HG03045 (cell line): ENCODE results near the gene MYRIP.
"Not testable (repeated sequence)": the region's sequence is repeated elsewhere in the genome, so short reads cannot be mapped to it uniquely, and the experiment has no call there.

ENCODE experiments used
- ATAC-seq: cut with Tn5 transposase; IDR thresholded peaks from one replicate; pipeline ENCODE4 v1.9.1; 2021; ENCODE audit warnings: mild to moderate bottlenecking, moderate library complexity; ENCODE audit not compliant: unreplicated experiment

The MYRIP gene

DNA sequence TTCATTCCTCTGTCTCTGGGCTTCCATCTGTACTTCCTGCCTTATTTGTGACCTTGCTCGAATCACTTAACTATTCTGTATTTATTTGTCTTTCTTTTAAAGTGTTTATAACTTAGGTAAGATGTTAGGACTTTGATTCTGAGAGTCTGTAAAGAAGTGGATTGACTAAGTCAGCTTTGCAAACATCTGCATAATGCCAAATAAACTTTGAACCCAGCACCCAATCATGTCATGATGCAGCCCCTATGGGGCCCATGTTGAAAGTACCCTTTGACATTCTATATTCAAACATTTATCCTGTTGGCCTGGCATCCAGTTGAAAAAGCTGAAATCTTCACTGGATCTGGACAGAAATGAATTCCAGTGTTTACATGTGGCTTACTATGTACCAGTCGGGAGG lies 3.8 kb upstream of the MYRIP start:
- no peak for ATAC-seq

DNA sequence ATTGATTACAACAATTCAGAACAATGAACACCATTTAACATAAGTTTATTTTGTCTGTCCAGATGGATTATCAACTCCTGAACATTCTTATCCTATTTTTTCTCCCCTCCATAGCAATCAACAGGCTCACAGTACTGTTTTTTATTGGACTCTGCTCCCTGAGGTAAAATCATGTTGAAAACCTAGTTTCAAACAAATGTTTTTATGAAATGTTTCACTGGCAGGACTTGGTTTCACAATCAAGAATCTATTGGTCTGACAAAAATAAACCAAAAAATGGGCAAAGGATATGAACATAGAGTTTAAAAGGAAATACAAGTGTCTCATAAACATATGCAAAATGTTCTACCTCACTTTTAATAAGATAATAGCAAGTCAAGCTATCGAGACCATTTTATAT lies 2.6 kb upstream of the MYRIP start:
- ATAC-seq = no peak

DNA sequence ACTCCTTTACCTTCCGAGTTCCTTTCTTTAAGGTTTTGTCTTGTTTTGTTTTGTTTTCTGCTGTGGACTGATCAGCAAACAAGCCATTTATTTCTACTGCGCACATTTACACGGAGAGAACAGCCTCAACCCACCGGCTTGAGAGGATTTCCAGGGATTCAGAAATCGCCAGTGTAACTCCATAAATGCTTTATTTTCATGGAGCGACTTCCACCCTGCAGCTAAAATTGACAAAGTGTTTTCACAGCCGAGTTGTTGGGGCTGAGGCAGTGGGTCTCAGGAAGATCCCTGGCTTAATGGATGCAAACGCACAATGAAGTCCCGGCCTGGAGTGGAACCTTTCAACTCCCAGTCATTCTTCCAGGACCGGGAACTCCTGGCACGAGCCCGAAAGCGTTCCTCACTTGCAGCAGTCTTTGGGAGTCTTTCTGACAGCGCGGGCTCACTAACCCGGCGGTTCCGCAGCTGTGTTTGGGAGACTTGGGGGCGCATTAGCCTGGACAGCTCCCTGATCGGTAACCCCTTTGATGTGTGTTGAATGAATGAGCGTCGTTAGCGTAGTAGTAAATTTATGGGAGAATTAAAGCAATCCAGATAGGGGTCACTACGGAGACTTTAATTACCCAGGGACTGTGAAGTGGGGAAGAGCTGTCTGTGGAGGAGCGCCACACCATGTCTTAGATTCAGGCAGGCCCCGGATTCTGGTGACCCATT lies 785 bp upstream of the MYRIP start:
- ATAC-seq = no peak

DNA sequence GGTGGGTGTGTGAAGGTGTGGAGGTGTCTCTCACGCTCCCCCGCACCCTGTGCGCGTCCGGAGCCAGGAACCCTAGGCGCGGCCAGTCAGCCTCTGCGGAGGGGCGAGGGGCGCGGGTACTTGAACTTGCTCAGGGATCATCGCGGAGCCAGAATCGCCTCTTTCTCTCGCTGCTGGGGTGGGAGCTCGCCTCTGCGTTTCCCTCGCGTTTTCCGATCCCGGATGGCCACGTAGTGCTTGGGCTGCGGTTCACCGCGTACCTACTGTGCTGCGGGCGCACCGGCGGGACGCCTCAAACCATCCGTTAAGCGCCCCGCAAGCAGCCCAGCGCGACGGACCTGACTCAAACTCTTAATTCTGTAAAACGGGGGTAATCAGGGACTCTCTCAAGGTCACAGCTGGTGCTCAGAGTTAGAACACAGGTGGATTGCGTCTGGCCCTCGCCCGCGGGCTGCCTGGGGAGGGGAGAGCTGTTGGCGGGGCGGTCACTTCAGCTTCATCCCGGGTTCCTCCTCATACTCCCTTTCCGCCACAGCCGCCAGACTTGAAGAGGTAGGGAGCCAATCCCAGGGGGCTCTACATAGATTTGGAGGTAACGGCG lies 686 bp downstream of the MYRIP start:
- peak; percentile 17 for ATAC-seq

DNA sequence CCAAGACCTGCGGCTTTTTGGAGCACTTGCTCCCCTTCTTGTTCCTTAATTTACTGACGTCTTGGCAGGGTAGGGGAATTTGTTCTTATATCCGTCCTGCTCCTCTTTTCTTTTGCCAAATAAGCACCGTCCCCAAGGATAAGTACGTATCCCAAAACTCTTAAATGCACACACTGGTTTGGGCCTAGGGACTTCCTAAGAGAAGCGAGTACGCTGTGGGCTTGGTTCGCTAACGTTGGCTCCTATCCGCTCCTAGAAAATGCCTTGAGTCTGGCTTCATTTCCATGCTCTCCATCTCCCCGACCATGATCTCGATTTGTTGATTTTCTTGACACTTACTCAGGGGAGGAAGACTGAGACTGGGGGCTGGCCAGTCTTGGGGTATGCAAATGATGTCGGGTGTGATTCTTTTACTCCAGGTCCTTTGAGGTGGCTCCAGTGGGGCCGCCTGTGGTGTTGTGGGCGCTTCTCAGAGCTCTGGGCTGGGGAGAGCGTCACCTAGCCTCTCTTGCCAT lies 1.3 kb downstream of the MYRIP start:
- ATAC-seq = no peak

DNA sequence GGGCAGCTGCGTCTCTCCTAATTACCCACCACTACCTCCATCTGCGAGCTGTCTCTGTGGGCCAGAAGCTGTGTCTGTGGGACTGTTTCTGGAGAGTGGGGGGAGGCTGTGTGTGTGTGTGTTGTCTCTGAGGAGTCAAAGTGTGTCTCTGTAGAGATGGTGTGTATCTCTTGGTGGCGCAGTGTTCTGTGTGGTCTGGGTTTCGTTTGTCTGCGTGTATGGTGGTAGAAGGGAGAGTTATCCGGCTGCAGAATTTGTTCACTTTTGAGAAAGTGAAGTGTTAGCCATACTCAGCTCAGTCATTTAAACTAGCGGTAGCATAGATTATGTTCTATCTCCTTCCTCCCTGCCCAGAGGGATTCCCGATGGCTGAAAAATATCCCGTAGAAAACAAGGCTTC lies 2.2 kb downstream of the MYRIP start:
- ATAC-seq = no peak

DNA sequence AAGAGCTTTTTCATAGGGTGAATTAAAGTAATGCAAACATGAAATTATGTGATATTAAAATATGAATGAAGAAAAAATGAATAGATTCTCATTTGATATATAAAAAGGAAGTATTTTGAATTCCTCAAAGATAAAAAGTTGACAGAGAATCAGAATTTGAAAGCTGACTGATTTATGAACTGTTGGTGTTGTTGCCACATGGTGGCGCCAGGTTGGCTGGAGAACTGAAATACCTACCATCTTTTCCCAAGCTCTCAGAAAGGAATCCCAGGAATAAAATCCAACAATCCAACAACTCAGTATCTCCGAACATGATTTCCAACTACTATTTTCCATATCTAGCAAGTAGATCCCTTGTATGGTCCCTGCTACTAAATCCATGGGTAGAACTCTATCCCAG lies 3.1 kb downstream of the MYRIP start:
- ATAC-seq = no peak

DNA sequence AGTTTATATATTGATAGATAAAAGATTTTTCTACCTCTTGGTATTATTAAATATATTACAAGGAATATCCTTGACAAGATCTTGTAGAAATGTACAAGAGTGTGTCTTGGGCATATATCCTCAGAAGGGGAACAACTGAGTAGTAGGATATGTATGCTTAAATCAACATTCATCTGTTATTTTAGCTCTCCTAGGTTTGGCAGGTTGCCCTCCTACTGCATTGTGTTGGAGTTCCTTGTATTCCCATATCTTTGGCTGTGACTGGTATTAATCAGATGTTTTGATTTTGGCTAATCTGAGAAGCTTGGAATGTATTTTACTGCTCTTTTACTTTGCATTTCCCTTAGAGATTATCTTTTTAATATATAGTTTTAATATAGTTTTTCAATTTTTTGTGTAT lies 4.6 kb downstream of the MYRIP start:
- ATAC-seq = no peak

DNA sequence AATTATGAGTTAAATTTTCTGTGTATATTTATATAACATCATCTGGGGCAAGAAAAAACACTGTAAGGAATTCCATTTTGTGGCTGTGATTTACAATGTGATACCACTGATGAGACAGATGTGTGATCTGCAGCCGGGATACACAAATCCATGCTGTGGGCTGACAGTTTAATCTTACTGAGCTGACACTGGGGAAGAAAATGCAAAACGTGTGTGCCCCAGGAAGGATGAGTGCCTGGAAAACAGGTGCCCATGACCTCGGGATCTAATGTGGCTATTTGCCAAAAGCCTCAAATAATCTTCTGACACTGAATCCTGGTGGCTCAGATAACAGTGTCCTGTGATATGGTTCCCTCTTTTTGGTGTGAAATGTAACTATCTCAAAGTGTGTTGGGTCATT lies 10.5 kb downstream of the MYRIP start:
- ATAC-seq = no peak

DNA sequence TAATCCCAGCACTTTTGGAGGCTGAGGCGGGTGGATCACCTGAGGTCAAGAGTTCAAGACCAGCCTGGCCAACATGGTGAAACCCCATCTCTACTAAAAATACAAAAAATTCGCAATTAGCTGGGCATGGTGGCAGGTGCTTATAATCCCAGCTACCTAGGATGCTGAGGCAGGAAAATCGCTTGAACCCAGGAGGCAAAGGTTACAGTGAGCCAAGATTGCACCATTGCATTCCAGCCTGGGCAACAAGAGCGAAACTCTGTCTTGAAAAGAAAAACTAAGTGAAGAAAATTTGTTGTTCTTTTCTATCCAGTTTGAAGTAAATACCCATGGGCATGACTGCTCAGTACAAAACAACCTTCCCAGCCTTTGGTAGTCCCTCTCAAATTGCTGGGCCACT lies 24.4 kb downstream of the MYRIP start:
- ATAC-seq = not testable (repeated sequence)

DNA sequence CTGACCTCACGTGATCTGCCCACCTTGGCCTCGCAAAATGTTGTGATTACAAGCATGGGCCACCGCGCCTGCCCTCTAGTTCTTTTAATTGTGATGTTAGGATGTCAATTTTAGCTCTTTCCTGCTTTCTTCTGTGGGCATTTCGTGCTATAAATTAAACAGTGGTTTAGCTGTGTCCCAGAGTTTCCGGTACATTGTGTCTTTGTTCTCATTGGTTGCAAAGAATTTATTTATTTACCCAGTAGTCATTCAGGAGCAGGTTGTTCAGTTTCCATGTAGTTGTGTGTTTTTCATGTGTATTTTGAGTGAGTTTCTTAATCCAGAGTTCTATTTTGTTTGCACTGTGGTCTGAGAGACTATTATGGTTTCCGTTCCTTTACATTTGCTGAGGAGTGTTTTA lies 30.1 kb downstream of the MYRIP start:
- no peak for ATAC-seq

DNA sequence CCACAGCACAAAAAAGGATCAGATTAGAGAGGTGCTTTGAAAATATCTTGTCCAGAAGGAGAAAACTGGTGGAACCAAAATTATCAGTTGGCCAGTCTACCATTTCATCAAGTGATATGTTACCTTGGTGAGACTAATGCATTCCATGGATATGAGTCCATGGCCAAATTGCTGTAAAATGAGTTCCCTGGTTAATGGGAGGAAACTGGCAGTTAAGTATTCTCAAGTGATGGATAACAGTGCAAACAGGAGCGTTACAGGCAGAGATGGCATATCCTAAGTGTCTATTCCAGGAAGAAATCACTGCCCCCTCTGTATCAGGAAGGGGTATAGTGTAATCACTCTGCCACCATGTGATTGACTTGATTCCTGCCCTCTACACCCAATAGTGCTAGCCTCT lies 34.0 kb downstream of the MYRIP start:
- no peak for ATAC-seq

DNA sequence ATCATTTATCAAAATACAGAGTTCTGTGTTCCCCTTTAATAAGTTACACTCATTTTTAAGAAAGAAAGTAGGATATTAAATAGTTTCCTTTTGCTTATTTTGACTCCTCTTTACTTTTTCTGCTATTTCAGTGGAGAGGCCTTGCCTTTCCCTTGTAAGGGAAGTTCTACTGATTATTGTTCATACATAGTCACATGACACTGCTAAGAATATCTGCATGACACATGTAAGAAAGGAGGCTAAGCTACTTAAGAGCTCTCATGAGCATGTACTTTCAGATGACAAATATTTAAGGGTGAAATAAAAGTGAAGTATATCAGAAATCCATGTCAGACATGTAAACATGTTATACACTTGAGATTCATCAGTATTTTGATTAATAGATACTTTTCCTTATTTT lies 39.0 kb downstream of the MYRIP start:
- no peak for ATAC-seq

DNA sequence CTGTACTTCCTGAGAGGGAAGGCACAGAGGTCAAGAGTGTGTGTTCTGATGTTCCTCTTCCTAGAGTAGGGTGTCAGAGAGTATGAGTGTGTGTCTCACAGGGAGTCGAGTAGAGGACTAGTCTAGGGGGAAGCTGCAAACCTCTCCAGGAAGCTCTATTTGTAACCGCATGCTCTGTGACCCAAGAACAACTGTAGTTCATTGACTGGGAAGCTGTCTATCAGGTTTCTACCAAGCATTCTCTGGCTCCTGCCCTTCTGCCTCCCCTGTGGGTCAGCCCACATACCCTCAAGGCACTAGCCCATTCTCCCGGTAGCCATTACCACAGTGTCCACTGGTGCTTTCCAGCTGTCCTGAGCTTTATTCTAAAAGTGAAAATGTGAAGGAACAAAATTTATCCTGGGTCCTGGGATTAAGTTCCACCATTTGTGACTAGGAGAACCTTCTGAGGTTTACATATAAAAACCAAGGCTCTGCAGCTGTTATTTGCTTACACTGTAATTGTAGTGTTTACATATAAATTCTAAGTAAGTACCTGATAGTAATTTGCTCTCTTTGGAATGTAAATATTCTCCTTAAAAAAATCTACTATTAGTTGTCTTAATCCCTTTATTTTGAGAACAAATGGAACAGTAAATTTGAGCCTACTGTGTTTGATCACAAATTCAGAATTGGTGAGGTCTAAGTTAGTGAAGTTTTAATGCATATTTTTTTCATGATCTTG lies 40.7 kb downstream of the MYRIP start:
- no peak for ATAC-seq

DNA sequence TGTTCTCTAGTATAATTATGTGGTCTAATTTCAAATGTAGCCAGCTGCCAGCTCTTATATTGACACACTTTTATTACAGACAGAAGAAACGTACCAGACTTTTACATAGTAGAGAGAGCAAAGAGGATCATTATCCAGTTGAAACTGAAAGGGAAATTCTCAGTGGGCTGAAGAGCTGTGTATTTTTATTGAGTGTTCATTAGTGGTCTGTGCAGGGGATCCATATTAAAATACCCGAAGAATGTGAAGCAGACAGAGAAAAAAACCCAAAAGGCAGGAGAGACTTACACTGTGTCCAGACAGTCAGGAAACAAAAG lies 41.3 kb downstream of the MYRIP start:
- no peak for ATAC-seq

DNA sequence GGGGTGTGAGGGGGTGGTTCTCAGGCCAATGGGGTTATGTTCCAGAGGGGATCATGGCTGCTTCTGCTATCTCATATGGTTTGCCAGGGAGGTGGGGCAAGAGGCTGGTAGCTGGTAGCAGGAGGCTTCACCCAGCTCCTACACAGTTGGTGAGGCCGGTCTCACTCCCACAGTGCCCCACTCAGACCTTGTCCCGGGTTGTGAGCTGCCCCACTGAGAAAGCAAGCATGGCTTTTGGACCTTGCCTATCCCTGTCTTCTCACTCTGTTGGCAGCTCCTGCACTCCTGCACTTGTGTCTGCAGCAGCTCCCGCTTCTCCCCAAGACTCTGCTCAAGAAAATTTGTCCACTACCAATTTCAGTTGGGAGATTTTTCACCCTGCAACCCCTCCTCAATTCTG lies 46.1 kb downstream of the MYRIP start:
- ATAC-seq = no peak

DNA sequence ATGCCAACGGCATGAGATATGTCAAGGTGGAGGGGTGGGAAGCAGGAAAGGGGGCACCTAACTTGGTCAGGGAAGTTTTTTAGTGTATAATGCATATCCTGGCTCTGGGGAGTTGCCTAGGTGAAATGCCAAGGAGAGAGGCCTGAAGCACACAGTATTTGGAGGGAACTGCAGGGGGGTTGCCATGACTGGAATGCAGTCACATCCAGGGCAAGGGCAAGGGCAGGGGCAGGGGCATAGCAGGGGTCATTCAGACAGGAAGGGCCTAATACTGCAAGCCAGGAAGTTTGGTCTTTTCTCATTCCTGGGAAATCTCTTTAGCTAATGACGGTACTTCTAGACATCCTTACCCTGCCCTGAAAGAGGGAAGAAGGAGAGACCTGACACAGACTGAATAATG lies 60.5 kb downstream of the MYRIP start:
- no peak for ATAC-seq

DNA sequence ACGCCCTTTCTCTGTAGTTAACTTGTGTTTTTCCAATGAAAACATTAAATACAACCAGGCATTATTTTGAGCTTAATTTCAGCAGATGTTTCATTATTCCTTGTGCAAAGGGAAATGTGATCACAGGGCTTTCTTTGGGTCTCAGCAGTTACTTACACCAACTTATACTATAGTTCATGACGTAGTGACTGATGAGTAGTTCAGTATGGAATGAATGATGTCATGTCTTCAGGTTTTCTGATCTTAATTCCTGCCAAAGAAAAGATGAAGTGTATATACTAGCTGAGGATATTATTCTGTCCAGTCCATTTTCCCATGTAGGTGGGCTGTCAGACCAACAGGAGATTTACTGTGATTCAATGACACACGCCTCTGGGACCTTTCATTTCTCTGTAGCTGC lies 61.3 kb downstream of the MYRIP start:
- no peak for ATAC-seq

DNA sequence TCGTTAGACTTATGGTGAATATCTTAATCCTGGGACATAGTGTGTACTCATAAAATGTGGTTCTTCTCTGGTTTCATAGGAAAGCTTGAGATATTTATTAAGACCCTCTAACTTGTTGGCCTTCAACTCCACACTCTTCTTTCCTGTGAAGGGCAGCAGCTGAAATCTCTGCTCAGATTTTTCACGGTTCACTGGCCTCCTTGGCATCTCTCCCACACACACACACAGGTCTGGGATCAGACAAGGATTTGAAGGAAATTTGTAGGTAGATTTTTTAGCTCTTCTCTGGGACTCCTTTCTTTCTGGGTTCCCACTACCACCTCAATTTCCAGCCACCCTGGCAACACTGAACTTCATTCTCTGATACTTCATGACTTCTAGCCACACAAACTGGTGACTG lies 70.2 kb downstream of the MYRIP start:
- ATAC-seq = no peak

DNA sequence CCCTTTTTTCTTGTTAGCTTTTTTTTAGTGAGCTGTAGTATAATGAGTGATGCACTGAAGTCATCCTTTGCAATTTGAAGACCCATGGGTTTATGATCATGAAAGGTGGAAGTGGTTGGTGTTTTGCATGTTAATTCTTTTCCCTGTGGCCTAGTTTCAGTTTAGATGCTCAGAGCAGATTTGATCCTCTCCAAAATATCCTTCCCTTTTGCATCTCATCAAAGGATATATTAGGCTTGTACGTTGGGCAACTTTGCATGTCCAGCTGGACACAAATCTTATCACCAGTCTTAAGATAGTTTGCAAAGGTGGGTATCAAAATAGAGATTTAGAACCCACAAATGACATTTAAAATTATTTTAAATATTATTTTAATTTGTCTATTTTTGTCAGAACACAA lies 72.7 kb downstream of the MYRIP start:
- ATAC-seq = no peak

DNA sequence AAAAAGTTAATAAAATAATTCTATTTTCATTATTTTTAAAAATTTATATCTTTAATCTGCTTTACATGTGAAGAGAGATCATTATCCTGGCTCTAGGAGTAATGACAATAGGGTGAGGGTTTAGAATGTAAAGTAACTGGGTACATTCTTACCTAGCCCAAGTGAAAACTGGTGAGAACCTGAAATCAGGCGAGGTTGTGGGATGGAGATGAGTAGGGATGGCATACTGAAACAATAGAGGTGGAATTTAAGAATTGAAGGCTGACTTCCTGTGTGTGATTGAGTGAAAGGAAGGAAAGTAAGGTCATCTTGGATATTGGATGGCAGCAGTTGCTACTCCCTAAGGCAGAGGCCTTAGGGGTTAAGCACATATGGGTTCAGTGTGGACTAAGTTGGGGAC lies 82.7 kb downstream of the MYRIP start:
- ATAC-seq = no peak

DNA sequence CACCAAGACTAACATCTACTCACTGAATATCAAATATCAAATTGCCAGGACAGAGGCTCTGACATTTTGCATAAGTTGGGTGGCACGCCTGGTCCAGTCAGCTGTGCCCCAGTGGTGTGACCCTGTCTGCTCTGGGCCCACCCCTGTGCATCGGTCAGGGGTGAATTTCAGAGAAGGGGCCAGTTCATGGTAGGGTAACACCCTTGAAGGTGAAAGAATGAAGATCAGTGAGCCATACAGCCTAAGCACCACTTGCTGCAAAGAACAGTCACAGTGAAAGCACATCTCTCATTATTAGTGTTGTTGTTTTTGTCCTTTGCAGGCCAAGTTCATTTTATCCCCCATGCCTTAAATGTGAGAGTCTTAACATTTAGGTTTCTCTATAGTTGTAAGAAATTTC lies 86.8 kb downstream of the MYRIP start:
- no peak for ATAC-seq
